Spleen (tissue), 11 donors: ENCODE results near the gene COX6A1. TPM values are rescaled to one million over a fixed set of nuclear protein-coding genes. Genes with fewer than 3 reads are reported as not detected.

Experiments
- DNase-seq: peaks from one replicate; pipeline ENCODE4 v3.0.0-alpha.2; 2020
- H3K27ac ChIP-seq, 8 donors: fragments of 200-600 bp; sonication (generic) in 7 of 8; 1 replicate in 4 of 8; 2 replicates in 4 of 8; pipeline versions ENCODE4 v1.5.0 to v1.8.0; 2016 to 2021; ENCODE audit warnings: inconsistent platforms in 4 of 8, mild to moderate bottlenecking in 4 of 8, moderate library complexity in 1 of 8
- H3K27me3 ChIP-seq, 7 donors: fragments of 200-600 bp; sonication (generic) in 6 of 7; replicated peaks in 1 of 7; 1 replicate in 4 of 7; 2 replicates in 3 of 7; pipeline versions ENCODE4 v1.5.0 to v1.8.0; 2016 to 2021; ENCODE audit warnings: inconsistent platforms in 3 of 7, mild to moderate bottlenecking in 1 of 7
- H3K36me3 ChIP-seq, 6 donors: fragments of 200-600 bp; sonication (generic) in 5 of 6; 1 replicate in 4 of 6; 2 replicates in 2 of 6; pipeline versions ENCODE4 v1.5.0 to v1.8.0; 2016 to 2021; ENCODE audit warnings: inconsistent platforms in 2 of 6
- H3K4me1 ChIP-seq, 6 donors: fragments of 200-600 bp; sonication (generic) in 5 of 6; 1 replicate in 3 of 6; 2 replicates in 3 of 6; pipeline versions ENCODE4 v1.5.0 to v1.8.0; 2016 to 2021; ENCODE audit warnings: inconsistent platforms in 3 of 6
- H3K4me3 ChIP-seq, 8 donors: fragments of 200-600 bp; sonication (generic) in 7 of 8; 1 replicate in 4 of 8; 2 replicates in 4 of 8; pipeline versions ENCODE4 v1.5.0 to v1.8.0; 2016 to 2021; ENCODE audit warnings: inconsistent platforms in 4 of 8, mild to moderate bottlenecking in 4 of 8, moderate library complexity in 2 of 8
- H3K9me3 ChIP-seq, 8 donors: fragments of 200-600 bp; sonication (generic) in 7 of 8; 1 replicate in 4 of 8; 2 replicates in 4 of 8; pipeline versions ENCODE4 v1.5.0 to v1.8.0; 2016 to 2021; ENCODE audit warnings: inconsistent platforms in 4 of 8
- POLR2A ChIP-seq, 3 donors: fragments of 450-650 bp; IDR thresholded peaks; one replicate each; pipeline ENCODE4 v1.5.1; 2017; ENCODE audit warnings: antibody characterized with exemption in 3 of 3, mild to moderate bottlenecking in 1 of 3
- POLR2AphosphoS5 ChIP-seq, 3 donors: sonication (generic); formaldehyde crosslinking; IDR thresholded peaks; one replicate each; pipeline ENCODE4 v1.5.1; 2017; ENCODE audit warnings: antibody characterized with exemption in 3 of 3
- WGBS, 5 donors: extraction: QIAGEN DNeasy Blood & Tissue Kit in 3 of 5; methylation state at CpG; one replicate each; pipeline versions ENCODE4 v1.1.5 to v1.1.7; 2013 to 2018; 5-methylcytosine and 5-hydroxymethylcytosine counted together
- intact Hi-C: fragments of 100-400 bp; cut with DNase I; formaldehyde crosslinking; loops from one replicate; pipeline ENCODE4 v1.15.0; 2023; ENCODE audit warnings: low total_unique reads
- polyA plus RNA-seq, 3 donors: library from polyadenylated mRNA; stranded (reverse); fragments of 200-250 nt; gene quantifications; one replicate each; pipeline ENCODE4 v1.2.1, GENCODE V29; 2013
- total RNA-seq, 7 donors: library from RNA; depleted of rRNA in 3 of 7; stranded (reverse); fragments of >200 nt in 3 of 7; fragmentation: NEBNext Ultra II Directional in 4 of 7; extraction: Animal tissue kit (Norgen Biotek cat#: 25700) in 4 of 7; gene quantifications; one replicate each; pipeline versions ENCODE4 v1.1.0 to v1.2.1, GENCODE V29; 2016 to 2021
- TF ChIP-seq, protein P1 (sequence below), 11 experiments: fragments of 200-600 bp in 7 of 11; fragments of 450-650 bp in 4 of 11; sonication (generic) in 4 of 11; IDR thresholded peaks in 8 of 11; conservative IDR thresholded peaks in 3 of 11; 1 replicate in 7 of 11; 2 replicates in 4 of 11; pipeline versions ENCODE4 v1.4.0 to v1.8.0; 2016 to 2021; ENCODE audit warnings: antibody characterized with exemption in 11 of 11, inconsistent platforms in 4 of 11, mild to moderate bottlenecking in 1 of 11
- donor health status: healthy with polysubstance abuse.
- donor health status: DM: no; HTN: no; CAD: no; lungs with moderate emphysema.
- donor health status: DM: no; HTN: no; CAD: no.
- donor health status: Bipolar disorder and iron deficiency.
- donor health status: healthy.
- donor health status: DM: no; HTN: no; CAD: no.
- donor health status: DM: yes; HTN: yes; CAD: no.

The COX6A1 gene
- total and polyA plus RNA-seq, 10 donors = 182 to 551 (median 390) TPM

DNA sequence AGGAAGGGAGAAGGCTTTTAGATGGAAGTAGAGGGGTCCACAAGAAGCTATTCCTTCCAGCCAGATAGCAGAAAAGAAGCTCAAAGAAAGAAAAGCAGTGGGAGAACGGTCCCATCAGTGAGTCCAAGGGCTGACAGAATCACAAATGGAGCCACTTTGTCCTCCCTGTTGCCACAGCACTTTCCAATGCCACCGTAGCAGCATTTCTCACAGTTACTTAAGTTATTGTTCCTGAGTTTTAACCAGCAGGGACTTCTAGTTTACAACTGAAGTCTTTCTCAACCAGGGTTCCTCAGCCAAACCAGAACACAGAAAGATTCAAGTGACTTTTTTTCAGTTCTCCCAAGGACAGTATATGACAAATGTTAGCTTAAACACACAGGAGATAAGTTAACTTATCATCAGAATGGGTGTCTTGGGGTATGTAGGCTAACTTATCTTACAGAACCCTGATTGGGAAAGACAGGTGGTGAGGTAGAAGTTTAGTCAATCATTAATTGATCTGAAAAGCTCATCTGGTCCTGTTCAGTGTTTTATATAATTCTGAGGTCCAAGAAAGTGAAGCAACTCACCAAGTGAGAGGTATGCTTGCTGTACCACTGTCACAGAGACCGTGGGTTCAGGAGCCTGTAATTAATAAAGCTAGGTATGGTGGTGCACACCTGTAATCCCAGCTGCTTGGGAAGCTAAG, 15.3 kb downstream of the COX6A1 start:
- no peak overlapping the region for H3K4me3 ChIP-seq
- intact Hi-C loops = no loop called here
- peaks cover 0 to 91% (median 42%) of the 10 kb centered on the region in 6 donors for H3K36me3 ChIP-seq
- H3K4me1 ChIP-seq = peaks cover 0 to 33% (median 11%) of the 10 kb centered on the region in 6 donors
- H3K9me3 ChIP-seq = no peaks in the 10 kb centered on the region
- TF ChIP-seq, protein P1, sequence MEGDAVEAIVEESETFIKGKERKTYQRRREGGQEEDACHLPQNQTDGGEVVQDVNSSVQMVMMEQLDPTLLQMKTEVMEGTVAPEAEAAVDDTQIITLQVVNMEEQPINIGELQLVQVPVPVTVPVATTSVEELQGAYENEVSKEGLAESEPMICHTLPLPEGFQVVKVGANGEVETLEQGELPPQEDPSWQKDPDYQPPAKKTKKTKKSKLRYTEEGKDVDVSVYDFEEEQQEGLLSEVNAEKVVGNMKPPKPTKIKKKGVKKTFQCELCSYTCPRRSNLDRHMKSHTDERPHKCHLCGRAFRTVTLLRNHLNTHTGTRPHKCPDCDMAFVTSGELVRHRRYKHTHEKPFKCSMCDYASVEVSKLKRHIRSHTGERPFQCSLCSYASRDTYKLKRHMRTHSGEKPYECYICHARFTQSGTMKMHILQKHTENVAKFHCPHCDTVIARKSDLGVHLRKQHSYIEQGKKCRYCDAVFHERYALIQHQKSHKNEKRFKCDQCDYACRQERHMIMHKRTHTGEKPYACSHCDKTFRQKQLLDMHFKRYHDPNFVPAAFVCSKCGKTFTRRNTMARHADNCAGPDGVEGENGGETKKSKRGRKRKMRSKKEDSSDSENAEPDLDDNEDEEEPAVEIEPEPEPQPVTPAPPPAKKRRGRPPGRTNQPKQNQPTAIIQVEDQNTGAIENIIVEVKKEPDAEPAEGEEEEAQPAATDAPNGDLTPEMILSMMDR (IDR thresholded peaks at IDR 0.05 in 8 of 11, conservative IDR thresholded peaks at IDR 0.05 in 3 of 11) = no peak
- TF ChIP-seq POLR2AphosphoS5 (IDR thresholded peaks at IDR 0.05) = no peak
- TF ChIP-seq POLR2A (IDR thresholded peaks at IDR 0.05) = no peak
- H3K27me3 ChIP-seq = no peaks in the 10 kb centered on the region
- no peak overlapping the region for H3K27ac ChIP-seq
- 87 to 100% (median 91%) methylated on average over 3 of the region's 3 CpGs for WGBS, 5 donors
- no peak for DNase-seq

DNA sequence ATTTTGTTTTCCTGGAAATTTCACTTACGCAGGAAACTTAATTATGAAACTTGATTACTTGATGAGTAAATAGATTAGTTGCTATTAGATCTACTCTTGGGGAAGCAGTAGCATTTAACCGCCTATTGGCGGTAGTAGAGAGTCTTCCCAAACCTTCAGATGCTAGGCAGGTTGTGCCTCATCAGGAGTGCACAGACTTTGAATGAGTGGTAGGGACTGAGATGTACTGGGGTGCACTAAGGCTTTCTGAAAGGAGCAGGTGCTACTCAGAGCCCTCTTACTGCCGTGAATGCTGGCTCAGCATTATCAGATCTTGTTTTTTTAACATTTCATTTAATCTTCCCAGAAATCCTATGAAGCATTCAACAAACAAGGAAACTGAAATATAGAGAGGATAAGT, 16.1 kb downstream of the COX6A1 start:
- H3K27ac ChIP-seq = no peak overlapping the region
- TF ChIP-seq POLR2AphosphoS5 (IDR thresholded peaks at IDR 0.05) (peak in 1 of 3 donors; percentile 7), POLR2A (IDR thresholded peaks at IDR 0.05) (no peak)
- TF ChIP-seq, protein P1 (IDR thresholded peaks at IDR 0.05 in 8 of 11, conservative IDR thresholded peaks at IDR 0.05 in 3 of 11) = peak in 10 of 11 experiments; percentile 14 to 70 (median 53)
- no peaks in the 10 kb centered on the region for H3K9me3 ChIP-seq
- H3K27me3 ChIP-seq = no peaks in the 10 kb centered on the region
- 63 to 79% (median 69%) methylated on average over 4 of the region's 4 CpGs for WGBS, 5 donors
- H3K36me3 ChIP-seq = peaks cover 0 to 93% (median 50%) of the 10 kb centered on the region in 6 donors
- DNase-seq = no peak
- peaks cover 0 to 26% (median 6%) of the 10 kb centered on the region in 6 donors for H3K4me1 ChIP-seq
- intact Hi-C loops = no loop called here
- H3K4me3 ChIP-seq = no peak overlapping the region

DNA sequence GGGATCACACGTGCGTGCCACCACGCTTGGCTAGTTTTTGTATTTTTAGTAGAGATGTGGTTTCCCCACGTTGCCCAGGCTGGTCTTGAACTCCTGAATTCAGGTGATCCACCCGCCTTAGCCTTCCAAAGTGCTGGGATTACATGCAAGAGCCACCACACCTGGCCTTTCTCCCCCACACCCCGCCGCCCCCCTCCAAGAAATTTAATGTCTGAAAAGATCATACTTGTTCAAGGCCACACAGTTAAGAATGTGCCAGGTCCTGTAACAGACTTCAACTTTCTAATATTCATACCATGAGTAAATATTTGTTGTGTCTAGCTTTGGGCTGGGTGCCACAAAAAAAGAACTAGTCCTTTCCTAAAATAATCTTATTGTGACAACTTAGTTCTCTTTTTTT, 17.4 kb downstream of the COX6A1 start:
- intact Hi-C loops = no loop called here
- WGBS, 5 donors = 82 to 89% (median 86%) methylated on average over 7 of the region's 7 CpGs
- H3K27ac ChIP-seq = no peak overlapping the region
- no peak for DNase-seq
- no peaks in the 10 kb centered on the region for H3K27me3 ChIP-seq
- H3K4me3 ChIP-seq = no peak overlapping the region
- peaks cover 0 to 95% (median 63%) of the 10 kb centered on the region in 6 donors for H3K36me3 ChIP-seq
- TF ChIP-seq POLR2AphosphoS5 (IDR thresholded peaks at IDR 0.05) (no peak), POLR2A (IDR thresholded peaks at IDR 0.05) (no peak)
- TF ChIP-seq, protein P1 (IDR thresholded peaks at IDR 0.05 in 8 of 11, conservative IDR thresholded peaks at IDR 0.05 in 3 of 11) = no peak
- H3K4me1 ChIP-seq = peaks cover 0 to 16% (median 0%) of the 10 kb centered on the region in 6 donors
- H3K9me3 ChIP-seq = no peaks in the 10 kb centered on the region

DNA sequence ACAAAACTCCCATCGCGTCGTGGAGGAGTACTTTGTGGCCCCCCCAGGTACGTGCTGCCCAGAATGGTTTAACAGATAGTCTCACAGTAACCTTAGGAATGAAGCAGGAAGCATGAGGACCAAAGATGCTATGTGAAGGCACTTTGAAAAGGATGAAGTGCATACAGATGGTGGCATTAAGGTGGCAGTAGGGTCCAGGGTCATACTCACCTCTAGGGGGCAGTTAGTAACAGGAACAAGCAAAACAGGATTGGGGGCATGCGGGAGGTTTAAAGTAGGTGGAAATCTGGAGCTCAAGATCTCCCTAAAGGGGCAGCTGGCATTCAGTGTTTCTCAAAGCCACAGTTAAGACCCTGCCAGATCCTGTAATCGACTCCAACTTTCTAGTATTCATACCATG, 19.2 kb downstream of the COX6A1 start:
- Histone ChIP-seq H3K27ac (no peak overlapping the region), H3K4me3 (no peak overlapping the region), H3K4me1 (peaks cover 0 to 13% (median 0%) of the 10 kb centered on the region in 6 donors), H3K36me3 (peaks cover 0 to 98% (median 74%) of the 10 kb centered on the region in 6 donors), H3K9me3 (no peaks in the 10 kb centered on the region), H3K27me3 (no peaks in the 10 kb centered on the region)
- no peak for DNase-seq
- intact Hi-C loops = no loop called here
- TF ChIP-seq POLR2A (IDR thresholded peaks at IDR 0.05) = no peak
- peak in 1 of 3 donors; percentile 45 for TF ChIP-seq POLR2AphosphoS5 (IDR thresholded peaks at IDR 0.05)
- TF ChIP-seq, protein P1 (IDR thresholded peaks at IDR 0.05 in 8 of 11, conservative IDR thresholded peaks at IDR 0.05 in 3 of 11) = peak in 1 of 11 experiments; percentile 34
- 85 to 96% (median 90%) methylated on average over 6 of the region's 6 CpGs for WGBS, 5 donors
